ENCODE measurements around the gene CCDC174. TPM values are rescaled to one million over a fixed set of nuclear protein-coding genes. Genes with fewer than 3 reads are reported as not detected.
"Not testable (repeated sequence)": the region's sequence is repeated elsewhere in the genome, so short reads cannot be mapped to it uniquely, and the experiment has no call there.

The CCDC174 gene
- total RNA-seq, 1 donor from 2014 or later: 5.8 TPM

DNA sequence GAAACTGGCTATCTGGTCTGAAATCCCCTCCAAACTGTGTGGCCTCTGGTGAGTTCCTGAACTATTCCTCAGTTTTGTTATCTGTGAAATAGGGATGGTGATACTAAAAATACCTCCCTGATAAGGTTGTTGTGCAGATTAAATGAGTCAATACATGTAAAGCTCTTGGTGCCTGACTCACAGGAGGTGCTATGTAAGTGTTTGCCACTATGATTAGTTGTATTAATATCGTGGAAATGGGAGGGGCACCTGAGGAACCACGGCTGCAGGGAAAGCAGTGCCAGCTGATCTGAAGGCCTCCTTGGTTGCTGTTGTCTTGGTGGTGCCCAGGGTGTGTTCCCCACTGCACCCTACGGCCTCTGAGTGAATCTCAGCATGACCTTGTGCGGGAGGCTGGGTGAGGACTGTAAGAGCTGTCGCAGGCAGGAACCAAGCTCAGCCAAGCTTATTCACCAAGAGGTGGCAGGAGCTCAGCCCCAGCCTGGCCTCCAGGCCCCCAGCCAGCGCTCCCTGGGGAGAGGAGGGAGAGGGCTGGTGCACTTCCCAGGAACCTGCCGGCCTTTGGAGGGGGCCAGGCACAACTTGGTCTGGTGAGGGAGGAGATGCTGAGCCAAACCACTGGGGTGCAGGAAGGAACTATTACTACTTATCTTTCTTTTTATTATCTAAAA is 44.8 kb upstream of the CCDC174 start:
- TF ChIP-seq, protein P1, sequence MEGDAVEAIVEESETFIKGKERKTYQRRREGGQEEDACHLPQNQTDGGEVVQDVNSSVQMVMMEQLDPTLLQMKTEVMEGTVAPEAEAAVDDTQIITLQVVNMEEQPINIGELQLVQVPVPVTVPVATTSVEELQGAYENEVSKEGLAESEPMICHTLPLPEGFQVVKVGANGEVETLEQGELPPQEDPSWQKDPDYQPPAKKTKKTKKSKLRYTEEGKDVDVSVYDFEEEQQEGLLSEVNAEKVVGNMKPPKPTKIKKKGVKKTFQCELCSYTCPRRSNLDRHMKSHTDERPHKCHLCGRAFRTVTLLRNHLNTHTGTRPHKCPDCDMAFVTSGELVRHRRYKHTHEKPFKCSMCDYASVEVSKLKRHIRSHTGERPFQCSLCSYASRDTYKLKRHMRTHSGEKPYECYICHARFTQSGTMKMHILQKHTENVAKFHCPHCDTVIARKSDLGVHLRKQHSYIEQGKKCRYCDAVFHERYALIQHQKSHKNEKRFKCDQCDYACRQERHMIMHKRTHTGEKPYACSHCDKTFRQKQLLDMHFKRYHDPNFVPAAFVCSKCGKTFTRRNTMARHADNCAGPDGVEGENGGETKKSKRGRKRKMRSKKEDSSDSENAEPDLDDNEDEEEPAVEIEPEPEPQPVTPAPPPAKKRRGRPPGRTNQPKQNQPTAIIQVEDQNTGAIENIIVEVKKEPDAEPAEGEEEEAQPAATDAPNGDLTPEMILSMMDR (IDR thresholded peaks at IDR 0.05; ENCODE audit: insufficient read depth, low read length, severe bottlenecking): no peak
- DNase-seq (ENCODE audit: low read depth) (peak; percentile 66), FAIRE-seq (no peak)

DNA sequence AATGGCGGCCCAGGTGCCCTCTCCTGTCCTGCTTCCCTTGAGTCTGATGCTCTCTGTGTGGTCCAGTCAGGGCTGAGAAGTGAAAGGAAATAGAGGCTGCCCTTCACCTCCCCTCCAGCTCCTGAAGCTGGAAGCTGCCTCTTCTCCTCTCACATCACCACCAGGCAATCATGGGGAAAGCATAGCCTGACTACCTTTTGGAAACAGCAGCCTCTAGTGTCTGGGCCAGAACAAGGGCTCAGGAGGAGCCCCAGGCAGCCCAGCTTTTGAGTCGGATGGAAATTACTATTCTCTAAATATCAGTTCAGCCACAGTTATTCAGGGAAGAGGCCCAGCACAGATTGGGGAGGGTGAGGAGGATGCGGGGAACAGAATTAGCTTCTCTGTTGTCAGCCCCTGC is 43.3 kb upstream of the CCDC174 start:
- TF ChIP-seq, protein P1 (IDR thresholded peaks at IDR 0.05; ENCODE audit: insufficient read depth, low read length, severe bottlenecking): peak; percentile 26
- Histone ChIP-seq H3K27me3 (ENCODE audit: control insufficient read depth, insufficient read depth, low read length) (peaks cover 4% of the 10 kb centered on the region), H3K36me3 (ENCODE audit: control insufficient read depth, insufficient read depth, low read length) (no peaks in the 10 kb centered on the region), H3K4me3 (ENCODE audit: low read depth, low read length) (no peak overlapping the region)
- FAIRE-seq: peak; percentile 36
- no peak for DNase-seq (ENCODE audit: low read depth)

More for the DNA sequence above, 44.8 kb upstream of the CCDC174 start:
- Histone ChIP-seq H3K4me3 (ENCODE audit: low read depth, low read length) (no peak overlapping the region), H3K27me3 (ENCODE audit: control insufficient read depth, insufficient read depth, low read length) (peaks cover 11% of the 10 kb centered on the region), H3K36me3 (ENCODE audit: control insufficient read depth, insufficient read depth, low read length) (no peaks in the 10 kb centered on the region)

DNA sequence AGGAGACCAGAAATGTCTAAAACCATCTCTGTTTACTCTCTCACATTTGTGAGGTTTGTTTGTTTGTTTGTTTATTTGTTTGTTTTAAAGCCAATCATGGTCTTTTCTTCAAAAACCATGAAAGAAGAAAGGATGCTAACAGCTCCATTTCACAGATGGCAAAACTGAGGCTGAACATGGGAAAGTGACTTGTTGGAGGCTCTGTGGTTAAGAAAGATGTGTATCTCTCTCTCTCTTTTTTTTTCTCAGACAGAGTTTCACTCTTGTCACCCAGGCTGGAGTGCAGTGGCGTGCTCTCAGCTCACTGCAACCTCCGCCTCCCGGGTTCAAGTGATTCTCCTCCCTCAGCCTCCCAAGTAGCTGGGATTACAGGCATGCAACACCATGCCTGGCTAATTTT is 42.5 kb upstream of the CCDC174 start:
- not testable (repeated sequence) for H3K27me3 ChIP-seq (ENCODE audit: control insufficient read depth, insufficient read depth, low read length); H3K36me3 ChIP-seq (ENCODE audit: control insufficient read depth, insufficient read depth, low read length); H3K4me3 ChIP-seq (ENCODE audit: low read depth, low read length); FAIRE-seq; DNase-seq (ENCODE audit: low read depth)

DNA sequence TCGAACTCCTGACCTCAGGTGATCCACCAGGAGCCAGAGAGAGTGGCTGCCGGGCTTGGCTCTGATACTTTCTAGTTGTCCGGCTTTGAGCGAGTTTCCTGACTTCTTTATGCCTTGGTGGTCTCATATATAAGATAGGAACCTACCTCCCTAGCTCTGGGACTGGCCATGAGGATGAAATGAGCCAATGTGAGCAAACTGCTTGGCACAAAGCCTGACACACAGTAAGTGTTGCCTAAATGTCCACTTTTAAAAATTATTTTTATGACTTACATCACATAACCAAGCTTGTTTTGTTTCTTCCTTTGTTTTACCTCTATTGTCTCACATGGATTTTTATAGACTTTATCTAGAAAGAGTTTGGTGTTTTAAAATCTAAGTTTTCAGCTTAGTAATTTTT is 42.1 kb upstream of the CCDC174 start:
- Histone ChIP-seq H3K27me3 (ENCODE audit: control insufficient read depth, insufficient read depth, low read length) (peaks cover 4% of the 10 kb centered on the region), H3K36me3 (ENCODE audit: control insufficient read depth, insufficient read depth, low read length) (no peaks in the 10 kb centered on the region), H3K4me3 (ENCODE audit: low read depth, low read length) (no peak overlapping the region)
- TF ChIP-seq, protein P1 (IDR thresholded peaks at IDR 0.05; ENCODE audit: insufficient read depth, low read length, severe bottlenecking): no peak
- FAIRE-seq: no peak
- DNase-seq (ENCODE audit: low read depth): no peak

DNA sequence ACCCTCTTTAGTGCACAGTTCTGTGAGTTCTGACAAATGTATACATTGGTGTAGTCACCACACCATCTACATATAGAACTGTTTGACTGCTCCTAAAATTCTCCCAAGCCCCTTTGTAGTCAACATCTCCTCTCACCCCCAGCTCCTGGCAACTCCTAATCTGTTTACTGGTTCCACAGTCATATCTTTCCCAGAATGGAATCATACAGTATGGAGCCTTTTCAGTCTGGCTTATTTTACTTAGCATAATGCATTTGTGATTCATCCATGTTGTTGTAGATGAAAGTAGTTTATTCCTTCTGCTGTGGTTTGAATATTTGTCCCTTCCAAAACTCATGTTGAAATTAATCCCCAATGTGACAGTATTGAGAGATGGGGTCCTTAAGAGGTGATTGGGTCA is 41.6 kb upstream of the CCDC174 start:
- FAIRE-seq (no peak), DNase-seq (ENCODE audit: low read depth) (no peak)
- no peak overlapping the region for H3K4me3 ChIP-seq (ENCODE audit: low read depth, low read length)
- H3K27me3 ChIP-seq (ENCODE audit: control insufficient read depth, insufficient read depth, low read length): peaks cover 4% of the 10 kb centered on the region
- TF ChIP-seq, protein P1 (IDR thresholded peaks at IDR 0.05; ENCODE audit: insufficient read depth, low read length, severe bottlenecking): no peak
- H3K36me3 ChIP-seq (ENCODE audit: control insufficient read depth, insufficient read depth, low read length): no peaks in the 10 kb centered on the region

DNA sequence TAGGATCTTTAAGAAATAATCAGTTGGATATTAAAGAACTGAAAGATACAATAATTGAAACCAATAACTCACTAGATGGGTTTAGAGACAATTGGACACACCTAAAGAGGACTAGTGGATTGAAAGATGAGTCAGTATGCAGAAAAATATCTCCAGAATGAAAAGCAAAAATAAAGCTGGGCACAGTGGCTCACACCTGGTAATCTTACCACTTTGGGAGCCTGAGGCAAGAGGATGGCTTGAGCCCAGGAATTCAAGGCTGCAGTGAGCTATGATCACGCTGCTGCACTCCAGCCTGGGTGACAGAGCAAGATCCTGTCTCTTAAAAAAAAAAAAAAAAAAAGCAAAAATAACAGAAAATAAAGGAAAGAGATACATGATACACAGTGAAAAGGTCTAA is 37.4 kb upstream of the CCDC174 start:
- no peak overlapping the region for H3K4me3 ChIP-seq (ENCODE audit: low read depth, low read length)
- DNase-seq (ENCODE audit: low read depth) (peak; percentile 33), FAIRE-seq (no peak)
- TF ChIP-seq, protein P1 (IDR thresholded peaks at IDR 0.05; ENCODE audit: insufficient read depth, low read length, severe bottlenecking): no peak
- peaks cover 1% of the 10 kb centered on the region for H3K27me3 ChIP-seq (ENCODE audit: control insufficient read depth, insufficient read depth, low read length)
- H3K36me3 ChIP-seq (ENCODE audit: control insufficient read depth, insufficient read depth, low read length): no peaks in the 10 kb centered on the region
